Measurements from ENCODE around the gene PTBP1. TPM values are rescaled to one million over a fixed set of nuclear protein-coding genes. Genes with fewer than 3 reads are reported as not detected.

The PTBP1 gene
- total and polyA plus RNA-seq, 2 of the 13 experiments (the other 11 are each of a cell fraction or from before 2014, with no cell fraction given) = 195 to 288 TPM

DNA sequence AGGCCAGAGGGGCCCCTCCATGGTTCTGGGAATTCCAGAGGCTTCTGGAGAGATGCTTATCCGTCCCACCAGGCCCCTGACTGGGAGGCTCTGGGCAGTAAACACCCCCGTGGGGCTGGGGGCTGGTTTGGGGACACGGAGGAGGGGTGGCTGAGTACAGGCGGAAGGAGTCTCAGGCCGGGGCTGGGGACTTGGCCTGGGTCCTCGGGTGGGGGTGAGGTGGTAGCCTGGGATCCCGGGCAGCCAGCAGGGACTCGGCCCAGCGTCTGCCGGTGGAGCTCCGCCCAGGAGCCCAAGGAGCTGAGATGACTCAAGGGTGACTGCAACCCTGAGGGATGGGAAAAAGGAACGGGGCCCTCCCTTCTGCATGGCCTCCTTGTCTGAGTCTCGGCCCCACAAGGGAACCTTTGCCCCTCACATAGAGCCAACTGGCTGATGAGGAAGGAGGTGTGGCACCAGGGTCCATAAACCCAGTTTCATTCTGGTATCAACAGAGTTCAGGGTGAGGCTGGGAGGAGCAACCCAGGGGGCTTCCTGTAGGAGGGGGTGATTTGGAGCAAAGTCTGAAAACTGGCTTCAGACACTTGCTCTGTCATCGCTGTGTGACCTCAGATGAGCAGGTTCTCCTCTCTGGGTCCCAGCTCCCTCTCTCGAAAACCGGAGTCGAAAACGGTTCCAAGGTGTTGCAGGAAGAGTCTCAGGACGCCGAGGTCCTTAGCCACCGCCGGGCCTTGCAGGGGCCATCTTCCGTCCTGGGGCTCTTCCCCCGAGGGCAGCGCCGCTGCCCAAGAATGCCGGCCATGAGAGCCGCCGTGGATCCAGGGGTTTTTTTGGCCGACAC, 45.5 kb upstream of the PTBP1 start (continued):
- TF ChIP-seq, protein P1, sequence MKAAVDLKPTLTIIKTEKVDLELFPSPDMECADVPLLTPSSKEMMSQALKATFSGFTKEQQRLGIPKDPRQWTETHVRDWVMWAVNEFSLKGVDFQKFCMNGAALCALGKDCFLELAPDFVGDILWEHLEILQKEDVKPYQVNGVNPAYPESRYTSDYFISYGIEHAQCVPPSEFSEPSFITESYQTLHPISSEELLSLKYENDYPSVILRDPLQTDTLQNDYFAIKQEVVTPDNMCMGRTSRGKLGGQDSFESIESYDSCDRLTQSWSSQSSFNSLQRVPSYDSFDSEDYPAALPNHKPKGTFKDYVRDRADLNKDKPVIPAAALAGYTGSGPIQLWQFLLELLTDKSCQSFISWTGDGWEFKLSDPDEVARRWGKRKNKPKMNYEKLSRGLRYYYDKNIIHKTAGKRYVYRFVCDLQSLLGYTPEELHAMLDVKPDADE (CRISPR knock-in tag; IDR thresholded peaks at IDR 0.05) = no peak
- TF ChIP-seq CREB1 (IDR thresholded peaks at IDR 0.05) (no peak), CREB1 (CRISPR knock-in tag; IDR thresholded peaks at IDR 0.05) (no peak), FOXJ3 (CRISPR knock-in tag; IDR thresholded peaks at IDR 0.05; ENCODE audit: borderline replicate concordance) (no peak), KAT8 (CRISPR knock-in tag; IDR thresholded peaks at IDR 0.05) (0 out of 2 replicates have a peak, but pooled peaks have one; percentile 4), SIN3B (IDR thresholded peaks at IDR 0.05; ENCODE audit: low read length) (no peak), PITX1 (CRISPR knock-in tag; IDR thresholded peaks at IDR 0.05) (0 out of 2 replicates have a peak, but pooled peaks have one; percentile 17), TEAD3 (CRISPR knock-in tag; optimal IDR thresholded peaks at IDR 0.05; ENCODE audit: borderline replicate concordance) (peak; percentile 30), ZNF672 (CRISPR knock-in tag; IDR thresholded peaks at IDR 0.05) (no peak), PHB2 (IDR thresholded peaks at IDR 0.05; ENCODE audit: partially characterized antibody) (no peak), RFX1 (IDR thresholded peaks at IDR 0.05) (no peak), SALL2 (CRISPR knock-in tag; IDR thresholded peaks at IDR 0.05) (no peak), ZZZ3 (CRISPR knock-in tag; IDR thresholded peaks at IDR 0.05; ENCODE audit: borderline replicate concordance) (no peak), ZKSCAN8 (CRISPR knock-in tag; IDR thresholded peaks at IDR 0.05; ENCODE audit: borderline replicate concordance) (no peak), ZNF792 (CRISPR knock-in tag; IDR thresholded peaks at IDR 0.05) (no peak), EP300 (IDR thresholded peaks at IDR 0.05; ENCODE audit: low read depth in 2 of 2, low read length in 2 of 2) (no peak), EP300 (CRISPR knock-in tag; IDR thresholded peaks at IDR 0.05; ENCODE audit: borderline replicate concordance) (no peak), ZSCAN29 (CRISPR knock-in tag; conservative IDR thresholded peaks at IDR 0.05) (peak; percentile 85; the same call in 1 of the 2 replicates), ZNF543 (CRISPR knock-in tag; IDR thresholded peaks at IDR 0.05) (0 out of 2 replicates have a peak, but pooled peaks have one; percentile 15), ZNF772 (CRISPR knock-in tag; IDR thresholded peaks at IDR 0.05) (no peak), ZC3H4 (CRISPR knock-in tag; IDR thresholded peaks at IDR 0.05; ENCODE audit: borderline replicate concordance) (no peak)
- TF ChIP-seq, protein P2, sequence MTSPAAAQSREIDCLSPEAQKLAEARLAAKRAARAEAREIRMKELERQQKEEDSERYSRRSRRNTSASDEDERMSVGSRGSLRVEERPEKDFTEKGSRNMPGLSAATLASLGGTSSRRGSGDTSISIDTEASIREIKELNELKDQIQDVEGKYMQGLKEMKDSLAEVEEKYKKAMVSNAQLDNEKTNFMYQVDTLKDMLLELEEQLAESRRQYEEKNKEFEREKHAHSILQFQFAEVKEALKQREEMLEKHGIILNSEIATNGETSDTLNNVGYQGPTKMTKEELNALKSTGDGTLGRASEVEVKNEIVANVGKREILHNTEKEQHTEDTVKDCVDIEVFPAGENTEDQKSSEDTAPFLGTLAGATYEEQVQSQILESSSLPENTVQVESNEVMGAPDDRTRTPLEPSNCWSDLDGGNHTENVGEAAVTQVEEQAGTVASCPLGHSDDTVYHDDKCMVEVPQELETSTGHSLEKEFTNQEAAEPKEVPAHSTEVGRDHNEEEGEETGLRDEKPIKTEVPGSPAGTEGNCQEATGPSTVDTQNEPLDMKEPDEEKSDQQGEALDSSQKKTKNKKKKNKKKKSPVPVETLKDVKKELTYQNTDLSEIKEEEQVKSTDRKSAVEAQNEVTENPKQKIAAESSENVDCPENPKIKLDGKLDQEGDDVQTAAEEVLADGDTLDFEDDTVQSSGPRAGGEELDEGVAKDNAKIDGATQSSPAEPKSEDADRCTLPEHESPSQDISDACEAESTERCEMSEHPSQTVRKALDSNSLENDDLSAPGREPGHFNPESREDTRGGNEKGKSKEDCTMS (CRISPR knock-in tag; conservative IDR thresholded peaks at IDR 0.05) = no peak
- TF ChIP-seq, protein P3, sequence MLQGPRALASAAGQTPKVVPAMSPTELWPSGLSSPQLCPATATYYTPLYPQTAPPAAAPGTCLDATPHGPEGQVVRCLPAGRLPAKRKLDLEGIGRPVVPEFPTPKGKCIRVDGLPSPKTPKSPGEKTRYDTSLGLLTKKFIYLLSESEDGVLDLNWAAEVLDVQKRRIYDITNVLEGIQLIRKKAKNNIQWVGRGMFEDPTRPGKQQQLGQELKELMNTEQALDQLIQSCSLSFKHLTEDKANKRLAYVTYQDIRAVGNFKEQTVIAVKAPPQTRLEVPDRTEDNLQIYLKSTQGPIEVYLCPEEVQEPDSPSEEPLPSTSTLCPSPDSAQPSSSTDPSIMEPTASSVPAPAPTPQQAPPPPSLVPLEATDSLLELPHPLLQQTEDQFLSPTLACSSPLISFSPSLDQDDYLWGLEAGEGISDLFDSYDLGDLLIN (CRISPR knock-in tag; IDR thresholded peaks at IDR 0.05; ENCODE audit: borderline replicate concordance) = no peak
- TF ChIP-seq, protein P4, sequence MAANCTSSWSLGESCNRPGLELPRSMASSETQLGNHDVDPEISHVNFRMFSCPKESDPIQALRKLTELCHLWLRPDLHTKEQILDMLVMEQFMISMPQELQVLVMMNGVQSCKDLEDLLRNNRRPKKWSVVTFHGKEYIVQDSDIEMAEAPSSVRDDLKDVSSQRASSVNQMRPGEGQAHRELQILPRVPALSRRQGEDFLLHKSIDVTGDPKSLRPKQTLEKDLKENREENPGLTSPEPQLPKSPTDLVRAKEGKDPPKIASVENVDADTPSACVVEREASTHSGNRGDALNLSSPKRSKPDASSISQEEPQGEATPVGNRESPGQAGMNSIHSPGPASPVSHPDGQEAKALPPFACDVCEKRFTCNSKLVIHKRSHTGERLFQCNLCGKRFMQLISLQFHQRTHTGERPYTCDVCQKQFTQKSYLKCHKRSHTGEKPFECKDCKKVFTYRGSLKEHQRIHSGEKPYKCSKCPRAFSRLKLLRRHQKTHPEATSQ (CRISPR knock-in tag; IDR thresholded peaks at IDR 0.05; ENCODE audit: borderline replicate concordance) = no peak
